Muscle of arm (tissue), 12 donors: ENCODE results near the gene BCAS3. TPM values are rescaled to one million over a fixed set of nuclear protein-coding genes. Genes with fewer than 3 reads are reported as not detected.

ENCODE experiments used
- DNase-seq: peaks from one replicate; pipeline ENCODE4 v3.0.0-alpha.2; 2013
- polyA plus RNA-seq, 12 donors: library from polyadenylated mRNA; unstranded; fragments of 120-200 nt; gene quantifications; one replicate each; pipeline ENCODE4 v1.2.1, GENCODE V29; 2013; ENCODE audit not compliant: insufficient read length in 12 of 12

BCAS3 gene
- polyA plus RNA-seq, 12 donors = 8.1 to 23.8 (median 11.4) TPM; not detected in 1

DNA sequence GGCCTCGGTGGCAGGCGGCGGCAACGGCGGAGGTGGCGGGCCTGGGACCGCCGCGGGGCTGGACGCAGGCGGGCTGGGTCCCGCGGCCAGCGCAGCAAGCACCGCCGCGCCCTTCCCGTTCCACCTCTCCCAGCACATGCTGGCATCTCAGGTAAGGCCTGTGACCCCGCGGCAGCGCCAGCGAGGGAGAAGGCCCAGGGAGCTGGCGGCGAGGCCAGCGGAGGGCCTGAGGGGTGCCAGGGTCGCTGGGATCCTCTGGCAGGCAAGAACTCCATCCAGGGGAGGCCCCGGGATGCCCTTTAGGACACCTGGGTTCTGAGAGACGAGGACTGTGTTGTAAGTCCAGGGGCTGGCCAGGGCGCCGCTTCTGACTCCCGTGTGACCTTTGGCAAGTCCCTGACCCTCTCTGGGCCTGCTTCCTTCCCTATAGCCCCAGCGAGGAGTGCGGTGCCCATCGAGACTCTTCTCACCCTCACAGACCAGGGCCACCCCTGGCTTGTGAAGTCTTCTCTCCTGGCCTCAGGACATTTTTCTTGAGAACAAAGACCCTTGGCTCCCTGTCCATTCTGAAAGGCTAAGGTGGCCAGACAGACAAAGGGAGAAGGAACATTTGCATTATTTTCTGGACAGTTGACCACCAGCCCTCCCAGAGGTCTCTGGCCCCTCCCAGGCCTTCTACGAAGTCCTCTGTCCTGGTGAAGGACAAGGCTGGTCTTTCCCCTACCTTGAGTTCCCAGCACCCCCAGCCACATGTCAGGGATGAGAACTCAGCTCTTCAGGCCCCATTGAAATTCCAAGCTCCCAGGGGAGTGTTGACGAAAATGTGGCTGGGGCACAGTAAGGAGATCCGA lies 728.3 kb downstream of the BCAS3 start:
- DNase-seq = no peak

DNA sequence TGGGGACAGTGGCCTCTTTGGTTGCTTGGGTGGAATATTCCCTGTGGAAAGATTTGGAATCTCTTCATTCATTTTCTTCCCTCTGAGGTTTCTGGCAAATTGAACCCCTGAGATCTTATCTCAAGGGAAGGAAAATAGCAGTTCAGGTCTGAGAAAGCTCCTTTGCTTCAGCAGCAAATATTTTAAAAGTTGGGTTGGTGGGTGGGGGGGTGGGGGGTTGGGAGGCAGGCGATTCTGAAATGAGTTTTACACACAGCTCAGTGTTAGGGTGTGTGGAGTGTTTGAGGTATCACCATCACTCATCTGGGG lies 728.8 kb downstream of the BCAS3 start:
- no peak for DNase-seq

DNA sequence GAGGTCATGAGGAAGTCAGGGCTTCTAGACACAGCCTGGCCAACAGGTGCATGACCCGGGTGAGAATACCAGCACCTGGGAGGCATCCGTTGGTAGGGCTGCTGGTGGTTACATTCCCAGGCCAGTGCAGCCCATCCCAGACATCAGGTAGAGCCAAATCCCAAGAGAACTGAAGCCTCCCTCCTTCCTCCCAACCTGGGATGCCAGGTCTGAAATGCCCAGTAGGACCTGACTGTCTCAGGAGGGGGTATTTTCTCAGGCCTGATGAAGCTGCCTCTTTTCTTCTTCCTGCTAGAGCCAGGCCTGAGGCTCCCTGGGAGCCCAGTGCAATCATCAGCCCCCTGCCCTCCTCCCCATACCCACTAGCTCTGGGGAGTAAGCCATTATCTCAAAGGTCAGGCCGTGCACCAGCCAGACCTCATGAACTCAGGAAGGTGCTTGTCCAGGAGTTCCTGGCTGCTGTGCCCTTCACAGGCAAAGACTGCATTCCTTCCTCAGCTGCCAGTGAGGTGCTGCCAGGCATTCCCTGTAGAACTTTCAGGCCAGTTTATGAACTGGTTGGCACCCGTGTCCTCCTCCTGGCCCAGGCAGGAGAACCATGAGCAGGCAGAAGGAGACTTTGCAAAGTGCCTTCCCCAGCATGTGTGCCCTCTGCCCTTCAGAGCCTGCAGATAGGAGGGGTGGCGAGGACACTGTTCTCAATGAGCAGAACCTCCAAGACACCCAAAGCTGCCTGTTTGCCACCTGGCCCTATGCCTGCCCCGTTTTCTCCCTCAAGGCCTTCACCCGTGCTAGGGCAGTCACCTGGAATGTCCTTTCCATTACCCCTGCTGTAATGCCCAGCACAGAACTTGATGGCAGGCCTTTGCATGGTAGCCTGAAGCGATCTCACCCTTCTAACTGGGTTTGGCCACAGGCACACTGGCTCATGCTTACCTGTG lies 729.6 kb downstream of the BCAS3 start:
- DNase-seq = no peak

DNA sequence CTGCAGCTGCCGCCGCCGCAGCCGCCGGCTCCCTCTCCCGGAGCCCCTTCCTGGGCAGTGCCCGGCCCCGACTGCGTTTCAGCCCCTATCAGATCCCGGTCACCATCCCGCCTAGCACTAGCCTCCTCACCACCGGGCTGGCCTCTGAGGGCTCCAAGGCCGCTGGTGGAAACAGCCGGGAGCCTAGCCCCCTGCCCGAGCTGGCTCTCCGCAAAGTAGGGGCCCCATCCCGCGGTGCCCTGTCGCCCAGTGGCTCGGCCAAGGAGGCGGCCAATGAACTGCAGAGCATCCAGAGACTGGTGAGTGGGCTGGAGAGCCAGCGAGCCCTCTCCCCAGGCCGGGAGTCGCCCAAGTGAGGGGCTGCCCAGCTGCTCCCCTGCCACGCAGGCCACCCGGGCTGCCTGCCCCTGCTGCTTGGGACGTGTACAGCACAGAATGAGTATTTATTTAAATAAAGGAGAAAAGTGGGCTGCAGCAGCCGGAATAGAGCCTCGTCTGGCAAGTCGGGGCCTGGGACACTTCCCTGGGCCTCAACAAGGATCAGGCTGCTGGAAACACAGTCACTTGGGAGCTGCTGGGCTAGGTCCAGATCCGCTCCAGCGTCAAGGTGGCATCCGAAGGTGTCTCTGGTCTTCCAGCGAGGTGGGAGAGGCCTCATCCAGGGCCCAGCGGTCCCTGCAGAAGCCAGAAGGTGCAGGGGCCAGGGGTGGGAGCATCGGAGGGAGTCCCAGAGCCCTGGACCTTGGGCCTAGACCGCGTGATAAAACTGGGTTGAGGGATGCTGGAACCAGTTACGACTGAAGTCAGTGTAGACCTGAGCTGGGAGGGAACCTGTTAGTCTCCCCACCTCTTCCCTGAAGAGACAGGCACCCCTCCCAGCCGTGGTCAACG lies 730.7 kb downstream of the BCAS3 start:
- DNase-seq = no peak

DNA sequence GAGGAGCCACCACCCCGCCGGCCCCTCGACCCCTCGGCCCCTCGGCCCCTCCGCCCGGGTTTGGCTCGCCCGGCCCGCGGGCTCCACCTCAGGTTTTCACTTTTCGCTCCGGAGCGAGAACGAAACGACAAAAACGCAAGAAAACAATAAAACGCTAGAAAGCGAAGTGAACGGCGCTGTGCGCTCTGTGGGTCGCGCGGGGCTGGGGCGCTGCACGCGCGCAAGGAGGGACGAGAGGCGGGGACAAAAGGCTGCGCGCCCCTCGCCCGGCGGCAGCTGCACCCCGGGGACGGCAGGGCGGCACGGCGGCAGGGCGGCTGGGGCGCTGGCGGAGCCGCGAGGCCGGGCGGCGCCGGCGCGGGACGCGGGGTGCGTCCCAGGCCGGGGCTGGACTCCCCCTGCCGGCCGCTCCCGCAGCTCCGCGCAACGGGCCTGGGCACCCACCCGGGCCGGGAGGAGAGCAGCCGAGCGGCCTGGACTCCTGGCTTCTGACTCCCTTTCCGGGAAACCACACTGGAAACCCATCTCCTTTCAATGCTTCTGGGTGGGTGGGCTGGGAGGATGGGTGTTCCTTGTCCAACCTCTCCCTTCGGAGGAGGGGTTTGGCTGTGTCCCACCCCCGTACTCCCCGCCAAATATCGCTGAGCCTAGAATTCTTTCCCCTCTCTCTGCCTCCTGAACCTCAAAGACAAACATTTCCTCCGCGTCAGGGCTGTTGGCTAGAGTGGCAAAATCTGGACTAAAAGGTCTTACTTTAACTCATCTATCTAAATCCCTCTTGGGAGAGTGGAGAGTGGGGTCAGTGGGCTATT lies 731.9 kb downstream of the BCAS3 start:
- peak; percentile 79 for DNase-seq

DNA sequence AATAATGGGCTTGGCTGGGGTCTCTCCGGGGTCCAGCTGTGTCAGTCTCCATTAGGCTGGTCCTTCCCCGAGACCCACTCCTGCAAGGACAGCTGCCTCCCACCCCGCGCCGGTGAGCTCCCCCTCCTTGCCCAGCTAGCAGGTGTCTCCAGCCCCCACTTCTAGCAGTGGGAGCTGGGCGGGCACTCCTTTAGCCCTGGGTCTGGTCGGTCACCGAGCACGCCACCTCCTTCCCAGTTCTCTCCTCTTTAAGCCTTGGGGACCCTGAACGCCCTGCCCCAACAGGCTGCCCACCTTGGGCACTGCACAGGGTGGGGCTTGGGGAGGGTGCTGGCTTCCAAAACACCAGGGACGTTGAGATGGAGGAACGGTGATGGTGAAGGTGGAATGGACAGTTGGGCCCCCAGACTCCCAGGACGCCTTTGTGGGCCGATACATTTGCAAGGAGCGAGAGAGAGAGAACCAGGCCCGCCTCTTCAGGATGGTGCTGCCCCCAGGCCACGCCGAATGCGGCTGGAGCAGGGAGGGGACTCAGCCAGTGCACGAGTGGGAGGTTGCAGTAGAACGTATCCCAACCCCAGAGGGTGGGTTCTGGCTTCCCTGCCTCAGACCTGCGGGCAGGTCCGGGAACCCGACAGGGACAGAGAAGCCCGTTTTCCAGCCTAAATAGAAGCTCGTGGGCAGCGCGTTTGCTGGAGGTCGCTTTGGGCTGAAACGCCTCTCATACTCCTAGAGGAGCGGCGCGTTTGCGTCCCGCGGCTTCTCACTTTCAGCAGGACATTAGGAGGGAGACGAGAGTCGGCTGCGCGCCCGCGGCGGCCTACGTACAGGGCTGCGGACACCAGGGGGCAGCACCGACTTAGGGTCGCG lies 732.7 kb downstream of the BCAS3 start:
- DNase-seq = peak; percentile 75

DNA sequence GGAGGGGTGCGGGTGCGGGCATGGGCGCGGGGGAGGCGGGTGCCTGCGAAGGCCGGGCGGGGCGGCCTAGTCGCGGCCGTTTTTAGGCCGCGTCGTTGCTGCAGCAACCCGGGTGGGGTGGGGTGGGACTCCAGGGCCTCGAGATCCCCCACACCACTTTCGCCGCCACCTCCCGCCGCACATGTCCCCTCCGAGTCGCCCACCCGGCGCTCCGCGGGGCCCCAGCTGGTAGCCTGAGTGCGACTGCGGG lies 733.3 kb downstream of the BCAS3 start:
- no peak for DNase-seq

DNA sequence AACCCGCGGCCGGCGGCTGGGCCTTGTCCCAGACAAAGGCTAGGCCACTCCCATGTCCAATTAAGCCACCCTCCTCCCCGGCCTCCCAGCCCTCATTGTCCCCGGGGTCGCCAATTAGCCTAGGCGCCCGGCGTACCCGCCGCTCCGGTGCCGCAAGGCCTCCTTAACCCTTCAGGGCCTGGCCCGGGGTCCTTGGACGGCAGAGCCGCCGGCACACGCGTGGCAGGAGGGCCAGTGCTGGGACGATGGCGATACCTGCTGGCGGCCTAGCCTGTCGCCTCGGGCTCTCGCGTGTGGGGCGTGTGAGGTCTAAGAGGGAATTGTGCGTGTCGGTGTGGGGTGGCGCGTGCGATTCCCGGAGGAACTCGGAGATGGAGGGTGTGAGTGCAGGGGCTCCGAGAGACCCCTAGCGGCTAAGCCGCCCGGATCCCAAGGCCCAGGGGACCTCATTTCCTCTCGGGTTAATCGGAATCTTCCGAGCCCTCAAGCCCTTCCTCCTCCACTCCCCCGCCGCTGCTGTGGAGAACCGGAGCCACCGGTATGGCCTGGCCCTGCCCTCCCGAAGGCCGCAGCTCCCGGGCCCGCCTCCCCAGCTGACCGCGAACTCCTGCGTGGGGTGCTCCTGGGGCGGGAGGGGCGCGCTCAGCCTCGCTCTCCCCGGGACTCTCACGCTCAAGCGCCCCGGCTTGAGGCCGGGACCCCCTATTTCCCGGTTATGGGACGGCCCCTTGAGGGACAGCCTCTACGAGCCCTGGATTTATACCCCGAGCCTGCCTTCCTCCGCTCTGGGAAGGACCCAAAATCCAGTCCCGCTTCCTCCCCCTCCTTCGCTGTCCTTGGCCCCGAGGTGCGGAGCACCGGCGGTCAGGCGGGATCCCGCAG lies 733.9 kb downstream of the BCAS3 start:
- peak; percentile 66 for DNase-seq

DNA sequence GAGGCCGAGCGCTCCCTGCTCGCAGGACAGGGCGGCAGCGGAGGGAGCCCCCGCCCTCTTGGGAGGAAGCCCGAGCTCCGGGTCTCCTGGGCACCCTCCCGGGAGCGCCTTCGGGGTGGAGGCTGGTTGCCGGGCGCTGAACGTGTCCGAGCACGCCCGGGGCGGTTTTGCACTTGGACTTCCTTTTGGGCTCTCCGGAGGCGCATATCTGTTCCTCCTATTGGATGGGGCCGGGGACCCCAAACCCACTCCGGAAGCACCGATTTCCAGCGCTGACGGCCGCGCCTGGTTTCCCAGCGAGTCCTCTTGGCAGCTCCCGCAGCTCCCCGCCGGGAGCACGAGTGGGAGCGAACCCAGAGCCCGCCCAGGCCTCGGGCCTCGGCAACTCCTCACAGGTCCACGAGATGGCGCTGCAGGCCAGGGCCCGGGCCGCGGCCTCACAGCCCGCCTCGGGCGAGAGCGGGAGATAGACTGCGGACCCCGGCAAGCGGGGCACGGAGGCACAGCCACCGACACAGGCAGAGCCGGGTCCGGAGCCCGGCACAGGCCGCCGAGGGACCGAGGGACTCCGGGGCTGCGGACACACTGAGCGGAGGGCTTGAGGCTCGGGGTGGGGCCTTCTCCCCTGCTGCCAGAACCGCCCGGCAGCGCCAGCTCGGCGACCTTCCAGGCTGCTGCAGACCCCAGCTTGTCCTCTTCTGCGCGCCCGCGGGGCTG lies 734.6 kb downstream of the BCAS3 start:
- DNase-seq = peak; percentile 93

DNA sequence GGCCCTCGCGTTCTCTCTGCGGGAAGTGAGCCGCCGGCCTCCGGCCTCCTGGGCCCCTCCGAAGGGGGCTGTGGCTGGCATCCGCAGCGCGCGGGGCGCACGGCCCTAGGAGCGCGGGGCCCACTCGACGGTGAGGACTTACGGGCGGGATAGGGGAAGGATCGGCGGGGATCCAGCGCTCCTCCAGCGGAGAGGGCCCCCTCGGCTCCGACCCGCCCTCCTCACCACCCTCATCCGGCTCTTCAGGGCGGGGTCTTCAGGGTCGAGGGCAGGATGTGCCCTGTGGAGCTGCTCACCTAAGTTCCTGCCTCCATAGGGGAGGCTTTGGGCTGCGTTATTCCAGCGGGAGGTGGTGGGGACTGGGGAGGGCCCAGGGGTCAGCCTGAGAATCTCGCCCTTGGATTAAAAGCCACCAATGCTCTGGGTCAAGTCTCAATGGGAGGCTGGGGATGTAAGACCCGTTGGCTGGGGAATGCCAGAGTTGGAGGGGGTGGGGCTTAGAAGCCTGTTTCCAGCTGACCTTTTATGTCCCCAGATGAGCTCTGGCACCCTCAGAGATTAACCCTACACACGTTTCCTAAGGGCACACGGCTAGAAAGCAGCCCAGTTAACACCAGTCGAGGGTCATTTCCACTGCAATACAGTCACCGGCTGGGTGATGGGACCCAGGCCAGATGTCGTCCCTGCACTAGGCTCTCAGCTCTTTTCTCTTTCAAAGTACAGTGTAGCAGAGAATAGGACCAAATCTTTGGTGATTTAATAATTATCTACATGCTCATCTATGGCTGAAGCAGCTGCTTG lies 735.4 kb downstream of the BCAS3 start:
- no peak for DNase-seq

DNA sequence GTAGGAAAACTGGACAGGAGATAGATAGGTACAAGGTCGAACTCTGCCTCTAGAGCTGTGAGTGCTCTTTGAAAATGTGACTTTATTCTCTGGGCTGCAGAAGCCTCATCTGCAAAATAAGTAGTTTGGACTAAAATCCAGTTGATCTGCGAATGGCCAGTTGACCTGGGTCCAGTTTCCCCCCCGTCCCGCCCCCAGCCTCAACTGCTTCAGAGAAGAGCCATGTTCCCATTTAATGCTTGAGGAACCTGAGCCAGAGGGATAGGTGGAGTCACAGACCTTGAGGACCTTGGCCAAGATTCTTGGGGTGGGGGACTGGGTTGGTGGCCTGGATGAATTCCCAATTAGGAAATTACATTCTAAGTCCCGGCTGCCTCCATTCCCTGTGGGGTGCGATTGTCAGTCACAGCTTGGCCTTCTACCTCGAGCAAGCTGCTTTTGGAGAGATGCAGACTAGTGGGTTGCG lies 736.0 kb downstream of the BCAS3 start:
- DNase-seq = no peak

DNA sequence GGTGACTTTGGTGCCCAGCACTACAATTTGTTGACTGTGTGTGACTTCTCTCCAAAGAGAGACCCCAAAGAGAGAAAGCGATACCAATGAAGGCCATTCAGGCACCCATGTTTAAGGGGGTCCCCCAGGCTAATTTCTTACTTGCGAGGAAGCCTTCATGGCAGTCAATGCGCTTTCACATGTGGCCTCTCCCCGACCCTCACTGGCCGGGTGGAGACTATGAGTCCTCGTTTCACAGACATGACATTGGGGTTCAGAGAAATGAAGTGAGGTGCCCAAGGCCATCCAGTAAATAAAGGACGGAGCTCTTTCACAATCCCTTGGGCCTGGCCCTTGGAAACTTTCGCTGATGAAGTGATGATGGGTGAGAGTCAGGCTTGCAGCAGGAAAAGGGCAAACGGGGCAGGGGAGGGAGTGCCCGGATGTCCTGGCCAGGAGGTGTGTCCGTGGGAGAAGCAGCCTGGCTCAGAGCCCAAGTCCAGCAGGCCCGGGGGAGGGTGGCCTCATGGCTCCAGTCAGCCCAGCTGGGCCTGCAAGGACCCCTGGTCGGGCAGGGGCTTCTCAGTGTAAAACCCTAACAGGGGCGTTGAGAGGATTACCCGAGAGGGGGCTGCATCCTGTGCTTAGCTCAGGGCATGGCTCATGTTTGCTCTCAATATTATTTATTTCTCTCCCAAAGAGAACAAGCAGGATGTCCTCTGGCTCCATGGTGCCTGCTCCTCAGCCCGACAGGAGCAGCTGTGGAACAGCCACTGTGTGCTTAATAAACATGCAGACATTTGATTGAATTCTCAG lies 736.7 kb downstream of the BCAS3 start:
- DNase-seq = no peak

DNA sequence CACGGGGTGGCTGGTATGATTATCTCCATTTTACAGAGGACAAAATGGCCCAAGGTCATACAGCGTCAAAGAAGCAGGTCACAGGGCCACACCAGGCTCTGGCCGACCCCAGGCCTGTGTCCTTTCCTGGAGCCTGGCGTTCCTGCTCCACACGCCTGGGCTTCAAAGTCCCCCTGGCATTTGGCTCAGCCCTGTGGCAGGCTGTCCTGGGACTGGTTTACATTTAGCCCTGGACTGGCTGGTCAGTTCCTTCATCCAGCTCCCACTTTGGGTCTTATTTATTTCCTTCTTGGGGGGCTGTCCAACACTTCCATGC lies 737.2 kb downstream of the BCAS3 start:
- no peak for DNase-seq

DNA sequence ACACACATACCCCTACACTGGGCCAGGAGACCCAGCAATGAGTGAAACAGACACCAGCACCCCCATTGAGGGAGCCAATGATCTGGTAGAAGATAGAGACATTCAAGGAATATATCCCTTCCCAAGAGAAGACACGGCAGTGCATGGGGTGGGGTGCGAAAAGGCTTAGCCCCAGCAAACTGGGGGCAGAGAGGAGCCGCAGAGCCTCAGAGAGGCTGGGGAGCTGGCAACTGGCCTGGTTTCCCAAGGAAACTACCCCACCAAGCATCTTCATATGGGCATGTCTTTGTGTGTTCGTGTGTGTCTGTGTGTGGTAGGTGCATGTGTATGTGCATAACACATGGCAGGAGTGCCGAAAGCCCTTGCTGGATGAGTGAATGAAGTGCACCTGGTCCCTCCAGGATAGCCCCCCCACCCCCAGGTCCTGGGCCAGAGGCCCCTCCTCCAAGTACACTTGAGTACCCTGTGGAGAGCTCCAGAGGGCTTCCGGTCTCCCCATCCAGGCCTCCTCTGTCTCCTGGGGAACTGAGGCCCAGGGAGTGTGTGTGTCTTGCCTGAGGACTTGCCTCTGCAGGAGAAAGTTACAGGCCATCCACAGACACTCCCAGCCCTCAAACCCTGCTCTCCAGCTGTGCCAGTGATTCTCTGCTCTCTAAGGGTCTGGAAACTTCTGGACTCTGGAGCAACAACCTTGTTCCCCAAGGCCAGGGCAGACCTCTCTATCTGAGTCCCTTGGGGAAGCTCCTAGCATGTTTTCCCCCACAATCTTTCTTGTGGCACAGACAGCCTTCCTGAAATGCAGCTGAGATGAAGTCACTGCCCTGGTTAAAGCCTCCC lies 737.9 kb downstream of the BCAS3 start:
- no peak for DNase-seq

DNA sequence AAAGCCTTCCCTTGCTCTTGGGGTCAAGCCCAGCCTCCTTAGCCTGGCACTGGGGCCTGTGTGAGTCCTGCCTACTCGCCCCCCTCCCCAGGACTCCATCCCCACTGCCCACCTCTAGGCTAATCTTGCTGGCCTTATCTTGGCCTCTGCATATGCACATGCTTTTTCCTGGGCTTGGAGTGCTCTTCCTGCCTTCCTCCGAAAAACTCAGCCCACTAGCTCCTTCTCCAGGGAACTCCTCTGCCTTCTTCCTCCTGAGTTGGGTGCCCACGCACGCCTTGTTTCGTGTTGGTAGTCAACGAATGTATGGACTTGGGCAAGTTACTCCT lies 738.5 kb downstream of the BCAS3 start:
- no peak for DNase-seq
